H1 (cell line): ENCODE measurements around the gene MCHR1. TPM values are rescaled to one million over a fixed set of nuclear protein-coding genes. Genes with fewer than 3 reads are reported as not detected.

ENCODE experiments used
- ASH2L ChIP-seq: fragments of 200-600, 300-600 bp; sonication (generic); IDR thresholded peaks from one replicate; pipeline ENCODE4 v1.7.1; 2017; ENCODE audit warnings: low read length
- CHD7 ChIP-seq: fragments of 300-600 bp; sonication (generic); IDR thresholded peaks from 2 replicates; pipeline ENCODE4 v1.7.1; 2012; ENCODE audit warnings: low read length, moderate library complexity, mild to moderate bottlenecking, inconsistent platforms; ENCODE audit not compliant: insufficient replicate concordance
- CTBP2 ChIP-seq: IDR thresholded peaks from 2 replicates; pipeline ENCODE4 v1.7.0; 2011; ENCODE audit warnings: borderline replicate concordance, mild to moderate bottlenecking, moderate library complexity, mixed read lengths, low read length; ENCODE audit not compliant: insufficient read depth, insufficient read length
- EZH2 ChIP-seq: fragments of 200-600 bp; sonication (generic); IDR thresholded peaks from 2 replicates; pipeline ENCODE4 v1.7.1; 2012; ENCODE audit warnings: low read depth, mild to moderate bottlenecking, moderate library complexity, low read length, inconsistent platforms; ENCODE audit not compliant: severe bottlenecking
- HDAC2 ChIP-seq, 2 experiments: fragments of 300-600 bp in 1 of 2; sonication (generic) in 1 of 2; IDR thresholded peaks; 2 replicates each; pipeline ENCODE4 v1.6.1; 2011 to 2012; ENCODE audit warnings: low read depth in 2 of 2, low read length in 2 of 2, mild to moderate bottlenecking in 2 of 2, moderate library complexity in 2 of 2, borderline replicate concordance in 1 of 2, inconsistent platforms in 1 of 2
- JUN ChIP-seq: IDR thresholded peaks from 2 replicates; pipeline ENCODE4 v1.6.1; 2011; ENCODE audit warnings: low read depth, mild to moderate bottlenecking, improper control_type of control experiment, low read length
- JUND ChIP-seq: IDR thresholded peaks from 2 replicates; pipeline ENCODE4 v1.6.1; 2011; ENCODE audit warnings: mild to moderate bottlenecking, improper control_type of control experiment, low read length
- NRF1 ChIP-seq: IDR thresholded peaks from 2 replicates; pipeline ENCODE4 v1.6.1; 2011; ENCODE audit warnings: mild to moderate bottlenecking, low read depth, low read length, improper control_type of control experiment
- SP1 ChIP-seq: IDR thresholded peaks from 2 replicates; pipeline ENCODE4 v1.6.1; 2011; ENCODE audit warnings: low read depth, low read length
- SUZ12 ChIP-seq: fragments of 200-600 bp; sonication (generic); IDR thresholded peaks from 2 replicates; pipeline ENCODE4 v1.6.1; 2012; ENCODE audit warnings: mild to moderate bottlenecking, inconsistent platforms, low read length, moderate library complexity, mixed read lengths
- TAF7 ChIP-seq: optimal IDR thresholded peaks from 2 replicates; pipeline ENCODE3; 2011; ENCODE audit warnings: low read depth, mild to moderate bottlenecking, inconsistent platforms, low read length, moderate library complexity, borderline replicate concordance
- TCF12 ChIP-seq: IDR thresholded peaks from 2 replicates; pipeline ENCODE4 v1.6.1; 2011; ENCODE audit warnings: low read depth, mild to moderate bottlenecking, low read length
- polyA plus RNA-seq, 7 experiments: library from polyadenylated mRNA; depleted of rRNA in 3 of 7; stranded (reverse) in 5 of 7; unstranded in 2 of 7; fragments of >200 nt in 5 of 7; fragments of 200-250 nt in 2 of 7; gene quantifications; 1 replicate in 5 of 7; 2 replicates in 1 of 7; 4 replicates in 1 of 7; pipeline versions ENCODE4 v1.2.1 to v1.2.3, GENCODE V29; 2011 to 2013; ENCODE audit warnings: missing spikeins in 2 of 7, mixed read lengths in 2 of 7
- total RNA-seq: library from RNA; stranded (reverse); fragmentation: NEBNext Ultra II Directional; extraction: Animal tissue kit (Norgen Biotek cat#: 25700); gene quantifications from 2 replicates; pipeline ENCODE4 v1.2.1, GENCODE V29; 2021

Gene MCHR1
- total and polyA plus RNA-seq, 2 of the 8 experiments (the other 6 are each of a cell fraction or from before 2014, with no cell fraction given): 0.91 to 7.6 TPM

GRCh38 chr22:40635940-40636379, 43.3 kb upstream of the MCHR1 start (continued):
- no peak for TF ChIP-seq CHD7
- no peak for TF ChIP-seq ASH2L
- no peak for TF ChIP-seq TCF12
- no peak for TF ChIP-seq SUZ12
- no peak for TF ChIP-seq JUND
- TF ChIP-seq NRF1: no peak
- no peak for TF ChIP-seq SP1
- no peak for TF ChIP-seq CTBP2
- no peak for TF ChIP-seq JUN
- no peak for TF ChIP-seq HDAC2 (IDR thresholded peaks at IDR 0.05; ENCODE audit: borderline replicate concordance in 1 of 2, low read depth in 2 of 2, low read length in 2 of 2)
- no peak for TF ChIP-seq EZH2
- no peak for TF ChIP-seq TAF7
